Ishikawa (cell line): ENCODE data around the gene RFC4.

Source experiments
- CEBPB ChIP-seq: IDR thresholded peaks from 2 replicates; pipeline ENCODE4 v1.6.1; 2012
- CREB1 ChIP-seq: IDR thresholded peaks from 2 replicates; pipeline ENCODE4 v1.6.1; 2012; ENCODE audit warnings: low read depth
- EP300 ChIP-seq: IDR thresholded peaks from 2 replicates; pipeline ENCODE4 v1.6.1; 2012; ENCODE audit warnings: borderline replicate concordance
- RAD21 ChIP-seq: IDR thresholded peaks from 2 replicates; pipeline ENCODE4 v1.6.1; 2012; ENCODE audit warnings: low read depth
- REST ChIP-seq: IDR thresholded peaks from 2 replicates; pipeline ENCODE4 v1.6.1; 2012; ENCODE audit warnings: low read depth, mild to moderate bottlenecking
- YY1 ChIP-seq: IDR thresholded peaks from 2 replicates; pipeline ENCODE4 v1.6.1; 2012; ENCODE audit warnings: low read depth
- TF ChIP-seq, protein P1 (sequence below): IDR thresholded peaks from 2 replicates; pipeline ENCODE4 v1.6.1; 2012

DNA sequence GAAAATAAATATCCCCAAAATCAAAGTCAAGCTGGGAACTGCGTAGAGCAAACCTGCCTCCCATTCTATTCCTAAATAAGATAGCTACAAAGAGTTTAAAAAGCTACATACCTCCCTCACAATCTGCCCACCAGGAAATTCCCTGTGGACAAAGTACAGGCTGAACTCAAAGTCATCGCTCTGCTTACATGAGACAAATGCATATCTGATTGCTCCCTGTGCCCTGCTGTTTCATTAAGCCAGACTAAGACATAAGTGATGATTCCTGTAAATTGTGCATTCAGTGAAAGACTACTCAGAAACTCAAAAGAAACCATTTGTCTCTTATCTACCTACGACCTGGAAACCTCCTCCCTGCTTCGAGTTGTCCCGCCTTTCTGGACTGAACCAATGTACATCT lies 51.4 kb downstream of the RFC4 start:
- no peak for TF ChIP-seq RAD21
- TF ChIP-seq CEBPB: no peak
- TF ChIP-seq YY1: no peak
- no peak for TF ChIP-seq REST
- no peak for TF ChIP-seq CREB1
- no peak for TF ChIP-seq EP300
- TF ChIP-seq, protein P1, sequence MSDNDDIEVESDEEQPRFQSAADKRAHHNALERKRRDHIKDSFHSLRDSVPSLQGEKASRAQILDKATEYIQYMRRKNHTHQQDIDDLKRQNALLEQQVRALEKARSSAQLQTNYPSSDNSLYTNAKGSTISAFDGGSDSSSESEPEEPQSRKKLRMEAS: no peak
